T-helper 1 cell treated with Interleukin-12 subunit alpha and Interleukin-12 subunit beta and Interleukin-4 antibody, amounts not matched to agents 30 ng/mL and 1 ng/mL, for 36 hours (primary cell): ENCODE measurements around the gene GRIK4. TPM values are rescaled to one million over a fixed set of nuclear protein-coding genes. Genes with fewer than 3 reads are reported as not detected.
"Not testable (repeated sequence)": the region's sequence is repeated elsewhere in the genome, so short reads cannot be mapped to it uniquely, and the experiment has no call there.

ENCODE experiments used
- intact Hi-C: fragments of 100-400 bp; cut with micrococcal nuclease; formaldehyde crosslinking; loops from one replicate; pipeline ENCODE4 v1.15.1; 2024
- total RNA-seq: library from RNA; stranded (reverse); gene quantifications from 2 replicates; pipeline ENCODE4 v1.2.3, GENCODE V29; 2022

Gene GRIK4
- total RNA-seq, 1 donor from 2014 or later, result not detected

- intact Hi-C loops, result no loop called here
Observed at GRCh38 chr11:120775986-120776951, 264.7 kb downstream of the GRIK4 start.

GRCh38 chr11:120778685-120779490 is 267.3 kb downstream of the GRIK4 start:
- intact Hi-C loops, result no loop called here

DNA sequence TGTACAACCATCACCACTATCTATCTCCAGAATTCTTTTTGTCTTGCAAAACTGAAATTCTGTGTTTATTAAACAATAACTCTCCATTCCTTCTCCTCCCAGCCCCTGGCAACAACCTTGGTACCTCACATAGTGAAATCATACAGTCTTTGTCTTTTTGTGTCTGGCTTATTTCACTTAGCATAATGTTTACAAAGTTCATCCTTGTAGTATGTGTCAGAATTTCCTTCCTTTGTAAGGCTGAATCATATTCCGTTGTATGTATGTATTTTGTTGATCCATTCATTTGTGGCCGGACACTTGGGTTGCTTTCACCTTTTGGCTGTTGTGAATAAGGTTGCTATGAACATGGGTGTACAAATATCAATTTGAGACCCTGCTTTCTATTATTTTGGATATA is 268.7 kb downstream of the GRIK4 start:
- intact Hi-C loops, result no loop called here

- intact Hi-C loops, result no loop called here
Observed at GRCh38 chr11:120781486-120782120, 270.1 kb downstream of the GRIK4 start.

DNA sequence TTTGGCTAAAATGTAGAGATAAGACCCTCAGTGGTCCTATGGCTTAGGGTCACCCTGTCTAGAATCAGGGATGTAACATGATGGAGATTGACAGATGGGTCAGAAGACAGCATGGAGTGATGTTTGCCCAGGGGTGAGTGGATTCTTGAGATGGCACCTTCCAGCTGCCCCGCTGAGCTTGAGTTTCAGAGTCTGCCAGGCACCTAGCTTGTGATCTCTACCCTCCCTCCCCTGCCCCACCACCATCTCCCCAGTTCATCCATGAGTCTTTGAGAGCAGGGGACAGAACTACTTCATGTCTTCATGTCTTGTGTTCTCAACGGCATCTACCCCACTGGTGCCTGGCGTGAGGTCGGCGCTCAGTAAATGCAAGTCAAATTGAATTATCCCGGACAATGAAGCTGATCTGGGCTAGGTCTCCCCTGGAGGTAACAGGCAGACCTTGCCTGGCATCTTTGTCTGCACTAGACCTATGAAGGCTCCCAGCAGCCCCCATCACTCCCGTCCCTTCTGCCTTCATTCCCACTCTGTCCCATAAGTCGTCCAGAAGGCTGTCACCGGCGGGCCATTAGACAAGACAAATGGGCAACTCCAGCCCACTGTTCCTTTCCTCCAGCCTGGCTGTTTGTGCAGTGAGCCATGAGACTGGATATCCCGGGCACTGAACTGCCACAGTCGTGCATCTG is 273.2 kb downstream of the GRIK4 start:
- intact Hi-C loops, result no loop called here

GRCh38 chr11:120785576-120785975 is 274.0 kb downstream of the GRIK4 start:
- intact Hi-C loops, result no loop called here

- intact Hi-C loops, result no loop called here
Observed at GRCh38 chr11:120786206-120786735, 274.7 kb downstream of the GRIK4 start.

DNA sequence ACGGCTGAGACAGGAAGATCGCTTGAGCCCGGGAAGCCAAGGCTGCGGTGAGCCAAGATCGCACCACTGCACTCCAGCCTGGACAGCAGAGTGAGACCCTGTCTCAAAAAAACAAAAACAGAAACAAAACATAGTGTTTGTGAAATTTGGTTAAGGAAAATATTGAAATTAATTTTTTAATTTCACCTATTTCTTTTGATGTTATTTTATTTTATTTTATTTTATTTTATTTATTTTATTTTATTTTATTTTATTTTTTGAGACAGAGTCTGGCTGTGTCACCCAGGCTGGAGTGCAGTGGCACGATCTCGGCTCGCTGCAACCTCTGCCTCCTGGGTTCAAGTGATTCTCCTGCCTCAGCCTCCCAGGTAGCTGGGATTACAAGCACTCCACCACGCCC is 275.7 kb downstream of the GRIK4 start:
- intact Hi-C loops, result not testable (repeated sequence)

DNA sequence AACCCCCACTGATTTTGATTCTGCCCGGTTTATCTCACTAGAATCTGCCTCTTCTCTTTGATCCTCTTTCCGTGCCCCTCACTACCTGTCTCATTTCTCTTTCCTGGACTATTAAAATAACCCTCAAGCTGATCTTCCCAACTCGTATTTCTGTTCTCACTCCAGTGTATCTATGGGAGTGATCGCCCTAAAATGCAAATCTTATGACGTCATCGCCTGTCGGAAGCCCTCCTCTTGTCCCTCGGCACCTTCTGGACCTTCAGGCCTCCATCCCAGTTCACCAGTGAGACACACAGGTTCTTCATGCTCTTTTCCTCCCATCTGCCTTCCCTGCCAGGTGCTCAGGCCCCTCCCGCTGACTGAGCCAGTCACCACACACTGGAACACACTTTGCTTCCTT is 277.8 kb downstream of the GRIK4 start:
- intact Hi-C loops, result no loop called here

DNA sequence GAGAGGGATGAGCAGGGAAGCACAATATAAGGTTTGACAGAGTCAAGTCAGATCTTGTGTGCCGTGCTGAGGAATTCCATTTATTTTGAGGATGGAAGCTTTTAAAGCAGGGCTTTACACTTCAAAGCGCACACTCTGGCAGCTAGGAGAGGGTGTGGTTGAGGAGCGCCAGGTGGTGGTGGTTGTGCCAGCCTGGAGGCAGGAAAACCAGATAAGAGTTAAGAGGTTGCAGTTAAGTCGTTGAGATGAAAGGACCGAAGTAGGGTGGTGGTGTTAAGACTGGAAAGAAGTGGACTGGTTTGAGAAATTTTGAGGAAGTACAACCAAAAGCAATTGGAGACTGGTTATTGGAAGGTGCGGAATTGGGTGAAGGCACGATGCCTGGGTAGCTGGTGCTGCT is 280.8 kb downstream of the GRIK4 start:
- intact Hi-C loops, result no loop called here

- intact Hi-C loops, result no loop called here
Observed at GRCh38 chr11:120793150-120793549, 281.6 kb downstream of the GRIK4 start.

DNA sequence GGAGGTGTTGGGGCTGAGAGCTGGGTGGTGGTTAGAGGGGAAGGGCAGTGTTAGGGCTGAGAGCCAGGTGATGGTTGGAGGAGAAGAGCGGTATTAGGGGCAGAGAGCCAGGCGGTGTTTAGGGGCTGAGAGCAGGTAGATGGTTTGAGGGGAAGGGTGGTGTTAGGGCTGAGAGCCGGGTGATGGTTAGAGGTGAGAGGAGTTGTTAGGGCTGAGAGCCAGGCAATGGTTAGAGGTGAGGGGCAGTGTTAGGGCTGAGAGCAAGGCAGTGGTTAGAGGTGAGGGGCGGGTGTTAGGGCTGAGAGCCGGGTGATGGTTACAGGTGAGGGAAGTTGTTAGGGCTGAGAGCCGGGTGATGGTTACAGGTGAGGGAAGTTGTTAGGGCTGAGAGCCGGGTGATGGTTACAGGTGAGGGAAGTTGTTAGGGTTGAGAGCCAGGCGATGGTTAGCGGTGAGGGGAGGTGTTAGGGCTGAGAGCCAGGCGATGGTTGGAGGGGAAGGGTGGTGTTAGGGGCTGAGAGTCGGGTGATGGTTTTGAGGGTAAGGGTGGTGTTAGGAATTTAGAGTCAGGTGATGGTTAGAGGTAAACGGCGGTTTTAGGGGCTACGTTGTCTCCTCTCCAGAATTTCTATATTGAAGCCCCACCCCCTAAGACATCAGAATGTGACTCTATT is 282.4 kb downstream of the GRIK4 start:
- intact Hi-C loops, result no loop called here

DNA sequence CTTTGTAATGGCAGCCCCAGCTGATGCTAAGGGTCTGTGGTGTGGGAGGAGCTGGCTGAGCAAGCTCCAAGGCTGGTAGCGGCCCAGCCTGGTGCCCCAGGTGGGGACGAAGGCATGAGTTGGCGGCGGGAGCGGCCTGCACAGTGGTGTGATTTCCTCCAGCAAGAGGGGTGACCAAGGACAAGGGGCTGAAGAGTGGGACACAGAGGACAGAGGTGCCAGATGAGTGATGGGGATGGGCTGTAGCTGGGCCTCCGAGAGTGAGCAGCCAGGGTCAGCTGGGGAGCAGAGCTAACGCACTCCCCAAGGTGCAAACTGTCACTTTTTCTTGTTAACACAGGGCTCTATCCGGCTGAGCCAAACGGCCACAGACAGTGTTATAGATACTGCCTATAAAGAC is 283.2 kb downstream of the GRIK4 start:
- intact Hi-C loops, result no loop called here

- intact Hi-C loops, result no loop called here
Observed at GRCh38 chr11:120795185-120795584, 283.6 kb downstream of the GRIK4 start.

GRCh38 chr11:120797143-120797542 is 285.6 kb downstream of the GRIK4 start:
- intact Hi-C loops, result no loop called here

GRCh38 chr11:120798854-120799253 is 287.3 kb downstream of the GRIK4 start:
- intact Hi-C loops, result no loop called here

GRCh38 chr11:120800206-120800605 is 288.7 kb downstream of the GRIK4 start:
- intact Hi-C loops, result no loop called here

DNA sequence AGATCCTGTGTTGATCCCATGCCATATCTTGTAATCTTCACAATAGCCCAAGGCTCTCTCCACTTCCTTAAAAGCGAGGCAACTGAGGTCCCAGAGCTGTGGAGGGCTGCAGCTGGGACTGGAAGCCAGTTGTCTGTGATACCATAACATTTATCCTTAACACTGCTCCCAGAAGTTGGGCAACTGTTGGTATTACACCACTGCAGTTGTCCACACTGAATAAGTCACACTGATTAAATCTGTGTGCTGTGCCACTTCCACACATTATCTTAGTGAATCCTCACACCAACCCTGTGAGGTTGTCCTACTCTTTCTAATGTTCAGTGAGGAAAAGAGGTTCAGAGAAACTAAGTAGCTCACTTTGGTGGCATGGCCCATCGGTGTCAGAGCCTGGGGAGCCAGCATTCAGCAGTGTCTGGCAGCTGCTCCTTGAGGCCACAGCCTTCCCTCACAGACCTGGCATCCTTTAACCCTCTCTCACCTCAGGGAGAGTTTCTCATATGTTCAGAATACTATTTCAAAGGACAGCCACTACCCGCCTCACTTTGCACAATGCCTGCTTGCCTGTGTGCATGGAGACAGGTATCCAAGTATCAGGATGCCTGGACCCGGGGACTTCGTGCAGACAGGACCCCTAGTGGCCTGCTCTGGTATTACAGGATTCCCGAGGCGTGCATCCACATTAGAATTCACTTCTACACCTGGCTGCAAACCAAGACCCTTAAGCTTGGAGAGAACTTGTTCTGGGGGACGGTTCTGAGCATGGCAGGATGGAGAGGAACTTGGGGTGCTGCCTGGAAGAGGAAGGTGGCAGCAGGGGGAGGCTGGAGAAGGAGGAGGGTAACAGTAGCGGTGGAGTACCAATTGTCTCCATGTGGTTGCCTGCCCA is 290.5 kb downstream of the GRIK4 start:
- intact Hi-C loops, result loop anchor here (1.0 kb wide), 1 partner anchor 291 kb away; the partner anchor contains the start of gene GRIK4

GRCh38 chr11:120805960-120806555 is 294.5 kb downstream of the GRIK4 start:
- intact Hi-C loops, result no loop called here
